ENCODE measurements around the gene WDPCP.
"Not testable (repeated sequence)": the region's sequence is repeated elsewhere in the genome, so short reads cannot be mapped to it uniquely, and the experiment has no call there.

The WDPCP gene

DNA sequence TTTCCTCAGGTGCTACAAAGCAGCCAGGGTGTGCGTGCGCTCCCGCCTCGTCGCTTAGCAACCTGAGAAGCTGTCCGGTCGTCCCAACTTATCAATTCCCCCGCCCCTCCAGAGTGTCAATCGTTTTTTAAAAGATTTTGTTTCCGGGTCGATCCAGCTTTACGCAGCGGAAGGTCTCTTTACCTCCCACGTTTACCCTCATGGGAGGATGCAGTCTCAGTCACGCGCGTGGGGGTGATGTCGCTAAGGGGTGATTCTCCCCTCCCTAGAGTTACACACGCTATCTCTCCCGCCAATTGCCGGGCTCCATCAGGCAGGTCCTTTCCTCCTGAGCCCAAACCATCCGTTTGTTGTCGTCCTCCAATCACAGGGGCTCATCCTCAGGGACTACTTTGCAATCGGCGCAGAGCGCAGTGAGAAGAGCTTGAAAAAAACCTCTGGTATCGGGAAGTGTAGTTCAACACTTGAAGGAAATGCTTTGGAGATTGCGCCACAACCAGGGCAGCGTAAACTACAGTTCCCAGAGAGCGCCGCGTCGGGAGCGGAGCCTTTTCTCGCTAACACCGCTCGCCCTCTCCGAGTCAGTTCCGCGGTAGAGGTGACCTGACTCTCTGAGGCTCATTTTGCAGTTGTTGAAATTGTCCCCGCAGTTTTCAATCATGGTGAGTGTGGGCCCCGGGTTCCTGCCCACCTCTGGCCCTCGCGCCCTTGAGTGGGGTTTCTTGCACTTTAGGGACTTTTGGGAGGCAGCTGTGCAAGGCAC is at the start of gene WDPCP, which contains the start of gene MDH1:
Gene WDPCP, minus strand, starts transcription at position 93 of the 763 bp plus-strand sequence. CDS start 206 bp downstream, outside the sequence.
Gene MDH1, plus strand, starts transcription at position 579 of the 763 bp plus-strand sequence. Its CDS starts 81 bp downstream, at position 660.
- DNase-seq = peak; percentile 99

DNA sequence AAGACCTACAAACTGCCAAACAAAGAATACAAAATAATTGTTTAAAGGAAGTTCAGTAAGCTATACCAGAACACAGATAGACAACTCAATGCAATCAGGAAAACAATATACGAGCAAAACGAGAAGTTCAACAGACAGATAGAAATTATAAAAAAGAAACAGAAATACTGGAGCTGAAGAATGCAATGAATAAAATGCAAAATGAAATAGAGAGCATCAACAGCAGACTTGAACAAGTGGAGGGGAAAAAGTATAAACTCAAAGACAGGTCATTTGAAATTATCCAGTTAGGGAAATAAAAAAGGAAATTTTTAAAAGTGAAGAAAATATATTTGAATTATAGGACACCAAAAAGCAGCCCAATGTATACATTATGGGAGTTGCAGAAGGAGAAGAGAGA is 44.1 kb upstream of the WDPCP start:
- no peak for DNase-seq

DNA sequence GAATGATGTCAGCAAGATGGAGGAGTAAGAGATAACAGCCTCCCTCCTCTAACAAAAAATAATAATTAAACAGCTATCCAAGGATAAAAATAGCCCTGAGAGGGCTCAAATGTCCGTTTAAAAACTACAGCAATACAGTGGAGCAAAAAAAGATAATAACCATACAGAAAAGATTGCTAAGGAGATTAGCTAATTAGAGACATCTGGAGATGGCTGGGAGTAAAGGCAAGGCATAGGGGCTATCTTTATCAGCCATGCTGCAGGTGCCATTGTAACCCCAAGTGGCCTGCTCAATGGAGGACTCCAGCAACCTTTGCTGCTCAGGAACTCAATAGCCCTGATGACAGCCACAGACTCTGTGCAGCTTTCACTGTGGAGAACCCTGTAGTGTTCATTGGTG is 43.2 kb upstream of the WDPCP start:
- DNase-seq = no peak

DNA sequence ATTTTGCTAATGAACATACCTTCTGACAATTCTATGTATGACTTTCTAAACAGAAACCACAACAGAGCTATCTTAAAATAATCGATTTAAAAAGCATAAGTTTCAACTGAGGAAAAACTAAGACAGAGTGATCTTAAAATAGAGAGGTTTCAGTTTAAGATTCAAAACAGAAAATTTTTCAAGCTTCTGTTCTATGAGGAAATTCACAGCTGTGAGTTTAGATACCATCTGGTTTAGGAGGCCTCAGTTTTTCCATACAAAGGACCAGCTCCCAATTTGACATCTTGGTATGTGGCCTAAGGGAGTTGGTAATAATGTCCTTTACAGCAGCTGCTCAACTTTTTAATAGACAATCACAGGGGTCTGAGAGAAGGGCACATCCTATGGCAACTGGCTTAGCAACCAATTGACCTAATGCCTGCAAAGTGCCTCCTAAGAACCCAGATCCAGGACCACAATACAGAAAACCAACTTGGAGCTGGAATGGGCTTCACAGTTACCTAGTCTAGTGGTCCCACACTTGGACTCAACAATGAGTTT is 40.2 kb upstream of the WDPCP start:
- DNase-seq = no peak

DNA sequence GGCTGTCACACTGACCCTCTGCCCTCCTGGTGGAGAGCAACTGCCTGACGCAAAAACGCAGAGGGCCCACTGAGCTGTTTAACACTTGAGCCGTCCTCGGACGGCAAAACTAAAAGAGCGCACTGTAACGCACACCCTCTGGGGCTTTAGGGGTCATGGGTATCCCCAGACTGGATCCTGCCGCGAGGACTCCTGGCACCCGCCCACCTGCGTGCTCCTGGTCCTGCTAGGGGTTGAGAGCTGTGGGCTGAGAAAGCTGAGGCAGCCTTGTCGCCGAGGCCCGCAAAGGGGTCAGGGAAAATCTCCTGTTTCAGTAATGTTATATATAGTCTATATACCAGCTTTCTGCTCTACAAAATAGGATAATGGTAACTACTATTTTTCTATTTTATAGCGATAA is 39.6 kb upstream of the WDPCP start:
- no peak for DNase-seq

DNA sequence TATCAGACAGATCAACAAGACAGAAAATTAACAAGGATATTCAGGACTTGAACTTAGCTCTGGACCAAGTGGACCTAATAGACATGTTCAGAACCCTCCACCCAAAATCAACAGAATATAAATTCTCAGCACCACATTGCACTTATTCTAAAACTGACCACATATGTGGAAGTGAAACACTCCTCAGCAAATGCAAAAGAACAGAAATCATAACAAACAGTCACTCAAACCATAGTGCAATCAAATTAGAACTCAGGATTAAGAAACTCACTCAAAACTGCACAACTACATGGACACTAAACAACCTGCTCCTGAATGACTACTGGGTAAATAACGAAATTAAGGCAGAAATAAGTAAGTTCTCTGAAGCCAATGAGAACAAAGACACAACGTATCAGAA is 35.5 kb upstream of the WDPCP start:
- not testable (repeated sequence) for DNase-seq

DNA sequence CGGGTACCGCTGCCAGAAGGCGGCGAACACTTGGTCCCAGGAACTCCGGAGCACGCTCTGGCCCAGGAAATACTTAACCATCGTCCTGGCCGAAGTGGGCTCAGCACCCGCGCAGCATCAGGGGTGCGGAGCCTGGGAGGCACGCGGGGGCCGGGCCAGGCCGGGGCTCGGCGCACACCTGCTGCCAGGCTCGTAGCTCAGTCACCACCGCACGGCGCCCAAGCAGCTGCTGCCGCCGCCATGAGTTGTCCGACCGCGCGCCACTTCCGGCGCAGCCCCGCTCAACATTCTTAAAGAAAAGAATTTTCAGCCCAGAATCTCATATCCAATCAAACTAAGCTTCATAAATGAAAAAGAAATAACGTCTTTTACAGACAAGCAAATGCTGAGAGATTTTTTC is 34.5 kb upstream of the WDPCP start:
- no peak for DNase-seq

DNA sequence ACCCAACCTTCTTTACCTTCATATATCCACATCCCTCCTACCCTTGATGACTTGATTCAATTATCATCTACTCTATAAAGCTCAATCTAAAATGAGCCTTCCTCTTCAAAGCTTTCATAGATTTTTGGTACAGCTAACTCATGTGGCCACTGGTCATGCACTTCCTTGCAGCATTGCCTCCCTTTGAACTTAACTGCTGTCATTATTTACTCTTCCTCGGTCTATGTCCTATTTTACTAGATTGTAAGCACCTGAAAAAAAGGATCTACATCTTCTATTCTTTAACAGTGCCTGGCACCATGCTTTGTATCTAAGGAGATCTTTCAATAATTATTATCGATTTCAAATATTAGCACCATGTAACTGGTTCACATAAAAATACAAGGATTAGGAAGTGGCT is 31.1 kb upstream of the WDPCP start:
- DNase-seq = no peak

DNA sequence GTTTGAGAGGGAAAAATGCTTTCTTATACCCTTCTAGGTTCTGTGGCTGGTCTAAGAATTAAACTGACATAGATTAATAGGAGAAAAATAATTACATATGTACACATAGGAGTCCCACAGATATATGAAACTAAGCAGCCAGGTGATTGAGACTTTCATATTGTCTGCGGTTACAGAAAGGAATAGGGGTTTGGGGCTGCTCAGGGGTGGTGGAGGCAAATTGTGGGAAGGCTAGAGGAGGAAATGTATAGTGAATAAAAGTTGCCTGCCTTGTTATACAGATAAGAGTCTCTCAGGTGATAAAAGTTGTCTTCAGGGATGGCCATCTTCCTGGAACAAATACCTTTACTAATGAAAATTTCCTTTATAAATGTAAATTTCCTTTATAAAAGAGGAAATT is 29.1 kb upstream of the WDPCP start:
- DNase-seq = no peak

- DNase-seq = no peak
Observed at GRCh38 chr2:63614983-63615945, 27.0 kb upstream of the WDPCP start.

GRCh38 chr2:63614448-63614968 is 26.2 kb upstream of the WDPCP start:
- DNase-seq = no peak

DNA sequence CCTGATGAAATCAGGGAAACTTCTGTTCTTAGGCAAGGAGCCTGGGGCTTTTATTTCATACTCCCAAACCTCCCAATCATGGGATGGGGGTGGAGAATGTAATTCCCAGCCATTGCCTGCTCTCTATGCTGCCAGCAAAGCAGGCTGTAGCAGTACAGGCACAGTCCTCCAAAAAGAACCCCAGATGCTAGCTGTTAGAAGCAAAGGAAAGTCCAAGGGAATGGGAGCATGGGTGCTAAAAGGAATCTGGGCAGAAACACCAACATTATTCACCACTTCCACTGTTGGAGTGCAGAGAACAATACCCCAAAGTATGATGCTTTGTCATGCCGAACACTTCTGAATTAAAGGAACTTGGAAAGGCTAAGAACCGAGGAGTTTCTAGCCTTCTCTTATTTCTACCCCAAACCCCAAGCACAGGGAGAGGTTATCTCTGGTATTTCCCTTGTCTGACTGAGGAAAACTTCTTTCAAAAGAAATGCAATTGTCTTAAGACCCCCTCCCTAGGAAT is 25.2 kb upstream of the WDPCP start:
- DNase-seq = no peak

GRCh38 chr2:63610525-63610924 is 22.2 kb upstream of the WDPCP start:
- DNase-seq = no peak

DNA sequence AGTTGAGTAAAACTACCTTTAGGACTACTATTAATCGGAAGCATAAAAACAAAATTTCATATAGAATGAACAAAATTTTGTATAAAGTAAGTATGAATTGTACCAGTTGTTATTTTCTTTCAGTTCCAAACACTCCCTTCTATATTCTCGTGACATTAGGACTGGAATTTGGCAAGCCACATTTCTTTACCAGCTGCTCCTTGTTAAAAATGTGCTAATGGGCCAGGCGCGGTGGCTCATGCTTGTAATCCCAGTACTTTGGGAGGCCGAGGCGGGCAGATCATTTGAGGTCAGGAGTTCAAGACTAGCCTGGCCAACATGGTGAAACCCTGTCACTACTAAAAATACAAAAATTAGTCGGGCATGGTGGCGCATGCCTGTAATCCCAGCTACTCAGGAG is 20.6 kb upstream of the WDPCP start:
- not testable (repeated sequence) for DNase-seq

- no peak for DNase-seq
Observed at GRCh38 chr2:63604666-63605065, 16.4 kb upstream of the WDPCP start.

DNA sequence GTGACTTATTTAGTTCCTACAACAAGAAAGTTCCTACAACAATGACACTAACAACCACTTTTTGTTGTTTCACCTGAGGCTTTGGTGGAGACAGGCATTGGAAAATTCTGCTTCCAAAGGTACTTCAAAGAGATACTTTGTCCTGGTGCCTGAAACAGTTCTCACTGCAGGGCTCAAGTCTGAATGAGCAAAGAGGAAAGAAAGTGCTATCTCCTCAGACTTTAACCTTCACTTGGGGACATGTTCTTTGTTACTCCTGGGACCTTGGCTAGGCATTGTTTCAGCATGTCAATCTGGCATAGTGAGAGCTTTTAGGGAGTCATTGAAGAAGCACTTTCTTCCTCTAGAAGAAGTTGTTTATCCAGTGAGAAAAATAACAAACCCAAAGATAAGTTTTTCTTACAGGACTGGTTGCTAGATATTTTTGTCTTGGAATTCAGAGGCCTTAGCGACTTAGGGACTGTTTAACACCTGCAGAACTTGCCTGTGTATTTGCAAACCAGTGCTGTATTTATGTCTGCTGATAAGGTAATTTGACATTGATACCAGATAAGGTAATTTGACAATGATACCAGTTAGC is 12.7 kb upstream of the WDPCP start:
- no peak for DNase-seq

DNA sequence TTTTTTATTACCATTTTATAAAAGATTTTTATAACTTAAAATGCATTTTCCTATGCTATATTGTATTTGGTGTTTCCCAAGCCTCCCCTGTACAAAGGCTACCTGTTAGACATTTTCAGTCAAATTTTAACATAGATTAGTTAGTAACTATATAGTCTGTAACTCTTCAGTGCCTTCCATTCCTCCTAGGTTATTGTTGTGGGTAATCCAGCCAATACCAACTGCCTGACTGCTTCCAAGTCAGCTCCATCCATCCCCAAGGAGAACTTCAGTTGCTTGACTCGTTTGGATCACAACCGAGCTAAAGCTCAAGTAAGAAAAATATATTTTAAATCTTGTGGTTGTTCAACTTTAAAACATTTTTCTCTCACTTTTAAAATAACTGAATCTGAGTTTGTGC is 10.7 kb upstream of the WDPCP start:
- DNase-seq = no peak

DNA sequence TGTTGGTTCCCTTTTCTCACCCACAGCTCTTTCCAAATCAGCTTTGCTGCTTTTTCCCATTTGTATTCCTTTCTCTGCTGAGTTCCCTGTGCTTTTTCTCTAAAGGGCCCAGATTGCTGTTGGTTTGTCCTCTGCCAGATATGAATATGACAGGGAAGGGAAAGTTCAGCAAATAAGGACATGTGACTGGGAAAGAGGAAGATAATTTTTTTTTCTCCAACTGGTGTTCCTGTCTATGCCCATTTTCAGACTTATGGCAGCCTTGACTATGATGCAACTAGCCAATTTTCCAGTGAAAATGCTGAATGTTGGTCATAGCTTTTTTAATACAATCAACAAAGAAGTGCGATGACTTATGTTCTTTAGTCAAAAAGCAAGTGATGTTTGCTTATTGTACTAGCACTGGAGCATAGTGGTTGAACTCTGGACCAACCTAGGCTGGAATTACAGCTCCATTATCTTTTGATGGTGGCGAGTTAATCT is 8.2 kb upstream of the WDPCP start:
- DNase-seq = no peak

DNA sequence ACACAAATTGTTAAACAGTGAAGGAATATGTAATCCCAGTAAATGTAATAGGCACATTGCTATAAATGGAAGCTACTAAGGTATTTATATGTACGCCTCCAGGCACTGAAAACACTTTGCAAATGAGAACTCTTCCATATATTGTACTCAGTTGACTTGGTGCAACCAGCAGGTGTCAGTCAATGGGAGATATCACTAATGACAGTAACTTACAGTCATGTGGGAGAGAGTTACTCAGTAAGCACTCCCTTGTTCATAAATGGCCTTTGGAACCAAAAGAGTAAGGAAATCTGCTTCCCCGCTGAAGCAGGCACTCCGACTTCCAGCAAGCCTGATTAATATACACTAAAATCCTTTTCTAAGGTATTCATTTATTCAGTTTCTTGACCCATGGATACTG is 6.4 kb upstream of the WDPCP start:
- no peak for DNase-seq

DNA sequence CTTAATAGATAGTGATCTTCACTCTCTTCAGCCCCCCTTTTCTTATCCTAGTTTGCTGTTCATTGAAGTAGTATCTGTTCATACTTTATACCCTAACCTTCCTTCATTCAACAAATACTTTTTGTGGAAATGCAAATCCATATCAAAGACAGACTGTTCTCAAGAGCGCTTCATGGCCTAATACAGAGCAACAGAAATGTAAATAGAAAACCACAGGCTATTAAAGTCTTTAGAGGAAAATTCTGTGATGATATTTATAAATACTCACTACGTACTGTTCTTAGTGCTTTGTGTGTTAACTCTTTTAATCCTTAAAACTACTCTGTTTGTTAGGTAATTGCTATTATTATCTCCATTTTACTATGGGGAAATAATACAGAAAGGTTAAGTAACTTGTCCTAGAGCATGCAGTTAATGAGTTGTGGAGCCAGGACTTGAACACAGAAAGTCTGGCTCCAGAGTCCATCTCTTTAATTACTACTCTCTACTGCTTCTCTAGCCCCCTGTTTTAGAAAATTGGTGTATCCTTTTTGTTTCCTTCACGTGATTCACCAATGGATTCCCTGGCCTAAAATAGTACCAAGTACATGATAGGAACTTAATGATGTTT is 3.4 kb upstream of the WDPCP start:
- no peak for DNase-seq

- DNase-seq = no peak
Observed at GRCh38 chr2:63590626-63591408, 2.5 kb upstream of the WDPCP start.
